HepG2 (cell line): ENCODE results near the gene FAM241B. TPM values are rescaled to one million over a fixed set of nuclear protein-coding genes. Genes with fewer than 3 reads are reported as not detected.

Source experiments
- ATAC-seq: fragments of 200-7000 bp; cut with Tn5 transposase; 3 replicates; pipeline ENCODE4 v1.9.1; 2020; ENCODE audit warnings: mild to moderate bottlenecking, moderate library complexity
- BruUV-seq: library from RNA; stranded (reverse); fragments of 400-500 nt; replicated peaks from 2 replicates; lab custom pipeline; 2021; lab: Mats Ljungman, UMichigan
- CTCF ChIA-PET: fragments of 300-600 bp; formaldehyde crosslinking; extraction: SDS; loops from one replicate; lab custom pipeline; 2021; ENCODE audit warnings: low total read pairs, inconsistent platforms, low intra/inter-chr PET ratio; lab: Yijun Ruan, JAX
- POLR2A ChIA-PET: fragments of 350-600 bp; sonication (Branson Sonifier 250); formaldehyde crosslinking; loops from one replicate; lab custom pipeline; 2020; ENCODE audit warnings: antibody characterized with exemption, inconsistent platforms; lab: Yijun Ruan, JAX
- DNase-seq: peaks from one replicate; pipeline ENCODE4 v3.0.0-alpha.2; 2015; ENCODE audit warnings: low spot score
- FAIRE-seq: peaks from 3 replicates; lab custom pipeline; 2011; peaks lifted over from hg19 to GRCh38; lab: Jason Lieb, UNC
- H2AFZ ChIP-seq: one replicate; pipeline ENCODE4 v1.6.1; 2011; ENCODE audit warnings: low read length, inconsistent platforms
- H3K27ac ChIP-seq: fragments of 300-600 bp; 3 replicates; pipeline ENCODE4 v1.8.0; 2011; ENCODE audit warnings: mixed run types, mild to moderate bottlenecking, mixed read lengths, low read length, inconsistent platforms; ENCODE audit not compliant: insufficient read depth; ENCODE audit errors: extremely low read length
- H3K27me3 ChIP-seq, 2 experiments: fragments of 200-600 bp in 1 of 2; 2 replicates in 1 of 2; 3 replicates in 1 of 2; pipeline versions ENCODE4 v1.6.0 to v1.8.0; 2011; ENCODE audit warnings: low read length in 2 of 2, mild to moderate bottlenecking in 2 of 2, moderate library complexity in 2 of 2, inconsistent platforms in 1 of 2; ENCODE audit not compliant: insufficient read depth in 2 of 2, control insufficient read depth in 1 of 2
- H3K36me3 ChIP-seq, 2 experiments: fragments of 200-600 bp in 1 of 2; replicated peaks in 1 of 2; 2 replicates in 1 of 2; 3 replicates in 1 of 2; pipeline versions ENCODE4 v1.5.1 to v1.8.0; 2011; ENCODE audit warnings: low read length in 2 of 2, inconsistent platforms in 1 of 2; ENCODE audit not compliant: insufficient read depth in 2 of 2, control insufficient read depth in 1 of 2
- H3K4me1 ChIP-seq: 2 replicates; pipeline ENCODE4 v1.5.1; 2012; ENCODE audit warnings: low read length, inconsistent platforms; ENCODE audit not compliant: insufficient read depth
- H3K4me2 ChIP-seq: 2 replicates; pipeline ENCODE4 v1.6.0; 2011; ENCODE audit warnings: low read depth, low read length, inconsistent platforms
- H3K4me3 ChIP-seq, 3 experiments: fragments of 200-600 bp in 1 of 3; sonication (generic), shearing (Covaris generic) in 1 of 3; replicated peaks in 1 of 3; 2 replicates each; pipeline ENCODE4 v1.5.1; 2011 to 2016; ENCODE audit warnings: low read length in 3 of 3, inconsistent platforms in 2 of 3, low read depth in 2 of 3, mild to moderate bottlenecking in 2 of 3, control low read depth in 1 of 3, mixed read lengths in 1 of 3; ENCODE audit not compliant: insufficient read depth in 1 of 3
- H3K79me2 ChIP-seq: one replicate; pipeline ENCODE4 v1.6.1; 2011; ENCODE audit warnings: low read length, inconsistent platforms; ENCODE audit not compliant: insufficient read depth
- H3K9ac ChIP-seq: 2 replicates; pipeline ENCODE4 v1.6.0; 2011; ENCODE audit warnings: mild to moderate bottlenecking, low read depth, low read length, inconsistent platforms; ENCODE audit not compliant: insufficient read depth
- H3K9me3 ChIP-seq: 2 replicates; pipeline ENCODE4 v1.5.1; 2012; ENCODE audit warnings: mild to moderate bottlenecking, low read length
- H4K20me1 ChIP-seq: 2 replicates; pipeline ENCODE4 v1.6.0; 2011; ENCODE audit warnings: inconsistent platforms, mild to moderate bottlenecking, low read length, moderate library complexity; ENCODE audit not compliant: insufficient read depth
- TEAD3 ChIP-seq: optimal IDR thresholded peaks from 2 replicates; pipeline ENCODE3; 2016; ENCODE audit warnings: borderline replicate concordance
- ZNF326 ChIP-seq: sonication (generic); formaldehyde crosslinking; IDR thresholded peaks from 2 replicates; pipeline ENCODE4 v1.4.0; 2020; ENCODE audit warnings: missing genetic modification reagents, borderline replicate concordance
- ZNF784 ChIP-seq: sonication (generic); formaldehyde crosslinking; IDR thresholded peaks from 2 replicates; pipeline ENCODE4 v1.5.1; 2020; ENCODE audit warnings: missing genetic modification reagents, mild to moderate bottlenecking, borderline replicate concordance
- in situ Hi-C: cut with HindIII; loops from 2 replicates; pipeline ENCODE4 v1.10.0; 2017; ENCODE audit warnings: low pct_unique_long_range_greater_than_20kb; ENCODE audit not compliant: extremely low pct_ligation_motif_present
- intact Hi-C: fragments of 100-400 bp; cut with micrococcal nuclease; formaldehyde crosslinking; loops from one replicate; pipeline ENCODE4 v1.10.0; 2022; ENCODE audit not compliant: unreplicated experiment
- polyA plus RNA-seq, 8 experiments: library from polyadenylated mRNA; depleted of rRNA in 3 of 8; stranded (reverse) in 7 of 8; unstranded in 1 of 8; fragments of >200 nt; fragmentation: Illumina TruSeq in 4 of 8; extraction: Trizol in 4 of 8; gene quantifications; 2 replicates each; pipeline versions ENCODE4 v1.2.1 to v1.2.3, GENCODE V29; 2011 to 2016; ENCODE audit warnings: low read depth in 4 of 8, missing spikeins in 1 of 8, mixed read lengths in 1 of 8; ENCODE audit not compliant: insufficient read depth in 1 of 8
- total RNA-seq, 5 experiments: library from RNA; depleted of rRNA; stranded (reverse); fragments of >200 nt; fragmentation: Illumina TruSeq; extraction: Trizol; gene quantifications; 2 replicates each; pipeline ENCODE4 v1.2.3, GENCODE V29; 2016; ENCODE audit warnings: low read depth in 1 of 5

FAM241B gene
- total and polyA plus RNA-seq, 2 of the 13 experiments (the other 11 are each of a cell fraction or from before 2014, with no cell fraction given): 1.9 to 4.0 TPM

GRCh38 chr10:69682955-69683474 lies 53.0 kb downstream of the FAM241B start:
- no peak overlapping the region for H3K4me3 ChIP-seq
- in situ Hi-C loops: no loop called here
- TF ChIP-seq ZNF326 (CRISPR knock-in tag) (no peak), TEAD3 (CRISPR knock-in tag) (no peak), ZNF784 (CRISPR knock-in tag) (no peak)
- TF ChIP-seq, all 625 proteins: peak for 0
- intact Hi-C loops: no loop called here
- no peak overlapping the region for H2AFZ ChIP-seq
- DNase-seq (no peak), ATAC-seq (no peak), FAIRE-seq (no peak)
- no peak overlapping the region for H3K9ac ChIP-seq
- no peaks in the 10 kb centered on the region for H3K9me3 ChIP-seq
- CTCF ChIA-PET: no interaction called here
- BruUV-seq: no TSS peak
- H4K20me1 ChIP-seq: no peaks in the 10 kb centered on the region
- peaks cover 2 to 36% of the 10 kb centered on the region in 2 experiments; a peak in 2 of 5 replicates for H3K27me3 ChIP-seq
- H3K36me3 ChIP-seq: no peaks in the 10 kb centered on the region
- H3K4me1 ChIP-seq: peaks cover 29% of the 10 kb centered on the region
- POLR2A ChIA-PET: no interaction called here
- H3K27ac ChIP-seq: no peak overlapping the region
- no peak overlapping the region for H3K4me2 ChIP-seq
- no peaks in the 10 kb centered on the region for H3K79me2 ChIP-seq

Other genes with a start within 250 kb of the FAM241B start
- not detected in 2 replicates for gene TACR2, start 213.3 kb upstream of the FAM241B start, total RNA-seq (2016; rRNA removed; fragmentation: Illumina TruSeq; extraction: Trizol)
- 0.04 TPM in 1 of 2 replicates, not detected in the other for gene TACR2, start 213.3 kb upstream of the FAM241B start, polyA plus RNA-seq (2011; rRNA removed)
- 0.27 and 0.34 TPM in 2 replicates for gene TSPAN15, start 178.8 kb upstream of the FAM241B start, total RNA-seq (2016; rRNA removed; fragmentation: Illumina TruSeq; extraction: Trizol)
- gene TSPAN15, start 178.8 kb upstream of the FAM241B start, polyA plus RNA-seq (2011; rRNA removed): 3.2 and 5.1 TPM in 2 replicates
- gene NEUROG3, start 56.8 kb upstream of the FAM241B start, total RNA-seq (2016; rRNA removed; fragmentation: Illumina TruSeq; extraction: Trizol): not detected in 2 replicates
- gene NEUROG3, start 56.8 kb upstream of the FAM241B start, polyA plus RNA-seq (2011; rRNA removed): not detected in 2 replicates
- not detected in 2 replicates for gene COL13A1, start 171.7 kb downstream of the FAM241B start, total RNA-seq (2016; rRNA removed; fragmentation: Illumina TruSeq; extraction: Trizol)
- 0.07 and 0.22 TPM in 2 replicates for gene COL13A1, start 171.7 kb downstream of the FAM241B start, polyA plus RNA-seq (2011; rRNA removed)